K562 (cell line): ENCODE results near the gene ZNF569. TPM values are rescaled to one million over a fixed set of nuclear protein-coding genes. Genes with fewer than 3 reads are reported as not detected.
A peak's percentile ranks its signal among the peaks of the same experiment; 100 is the strongest.

Experiments
- ARID2 ChIP-seq: fragments of 450-650 bp; IDR thresholded peaks from 2 replicates; pipeline ENCODE4 v1.6.1; 2017; ENCODE audit warnings: antibody characterized with exemption, mild to moderate bottlenecking
- ARID3A ChIP-seq: IDR thresholded peaks from 2 replicates; pipeline ENCODE4 v1.6.1; 2012; ENCODE audit warnings: low read depth, low read length, improper control_type of control experiment, borderline replicate concordance
- BCL6 ChIP-seq: fragments of 250-450 bp; sonication (Bioruptor Pico); IDR thresholded peaks from 2 replicates; pipeline ENCODE4 v1.4.0; 2020
- BCLAF1 ChIP-seq, 2 experiments: fragments of 450-650 bp in 1 of 2; IDR thresholded peaks; 2 replicates each; pipeline ENCODE4 v1.6.1; 2011 to 2017; ENCODE audit warnings: low read depth in 2 of 2, antibody characterized with exemption in 1 of 2, borderline replicate concordance in 1 of 2, low read length in 1 of 2, mild to moderate bottlenecking in 1 of 2, mixed read lengths in 1 of 2; ENCODE audit not compliant: control insufficient read depth in 1 of 2
- CREM ChIP-seq: IDR thresholded peaks from 2 replicates; pipeline ENCODE4 v1.6.1; 2014; ENCODE audit warnings: antibody characterized with exemption, low read depth
- IFI16 ChIP-seq: fragments of 250-450 bp; sonication (Bioruptor Pico); IDR thresholded peaks from 2 replicates; pipeline ENCODE4 v2.1.2; 2022; ENCODE audit warnings: mild to moderate bottlenecking, inconsistent platforms
- MCM7 ChIP-seq, 2 experiments: fragments of 450-650 bp; IDR thresholded peaks; 2 replicates each; pipeline ENCODE4 v1.6.1; 2016 to 2018
- MTF1 ChIP-seq: fragments of 250-450 bp; sonication (Bioruptor Pico); IDR thresholded peaks from 2 replicates; pipeline ENCODE4 v1.9.0; 2021; ENCODE audit warnings: moderate library complexity, mild to moderate bottlenecking, inconsistent platforms, borderline replicate concordance
- POLR2AphosphoS2 ChIP-seq: IDR thresholded peaks from 2 replicates; pipeline ENCODE4 v1.6.1; 2012; ENCODE audit warnings: low read length, improper control_type of control experiment
- POLR2AphosphoS5 ChIP-seq: IDR thresholded peaks from 2 replicates; pipeline ENCODE4 v1.6.1; 2011; ENCODE audit warnings: mild to moderate bottlenecking, low read depth, low read length, moderate library complexity; ENCODE audit not compliant: control insufficient read depth, insufficient read depth
- SMAD3 ChIP-seq: fragments of 450-650 bp; formaldehyde crosslinking; conservative IDR thresholded peaks from 2 replicates; pipeline ENCODE4 v1.4.0; 2020; ENCODE audit warnings: mild to moderate bottlenecking
- VEZF1 ChIP-seq: fragments of 200-800 bp; sonication (Bioruptor generic); IDR thresholded peaks from 2 replicates; pipeline ENCODE4 v1.6.1; 2017; ENCODE audit warnings: missing genetic modification characterization, missing compliant biosample characterization
- ZBTB2 ChIP-seq: fragments of 450-650 bp; IDR thresholded peaks from 2 replicates; pipeline ENCODE4 v1.6.1; 2016; ENCODE audit warnings: antibody characterized with exemption
- ZFP30 ChIP-seq: fragments of 250-450 bp; sonication (Bioruptor Pico); IDR thresholded peaks from 2 replicates; pipeline ENCODE4 v1.8.0; 2022; ENCODE audit warnings: moderate library complexity, mild to moderate bottlenecking, inconsistent platforms, borderline replicate concordance
- ZNF165 ChIP-seq: fragments of 250-450 bp; sonication (Bioruptor Pico); IDR thresholded peaks from 2 replicates; pipeline ENCODE4 v1.4.0; 2020; ENCODE audit warnings: borderline replicate concordance
- ZNF239 ChIP-seq: fragments of 250-450 bp; sonication (Bioruptor Pico); IDR thresholded peaks from 2 replicates; pipeline ENCODE4 v1.4.0; 2020; ENCODE audit warnings: mild to moderate bottlenecking
- ZNF280A ChIP-seq: fragments of 450-650 bp; IDR thresholded peaks from 2 replicates; pipeline ENCODE4 v1.6.1; 2018; ENCODE audit warnings: mild to moderate bottlenecking, low read depth; ENCODE audit not compliant: partially characterized antibody
- ZNF3 ChIP-seq: fragments of 250-450 bp; sonication (Bioruptor Pico); IDR thresholded peaks from 2 replicates; pipeline ENCODE4 v1.5.0; 2021; ENCODE audit warnings: mild to moderate bottlenecking, moderate library complexity
- polyA plus RNA-seq, 8 experiments: library from polyadenylated mRNA; depleted of rRNA in 4 of 8; stranded (reverse) in 5 of 8; unstranded in 3 of 8; fragments of >200 nt; fragmentation: Nextera tagmentation in 2 of 8; fragmentation: Illumina TruSeq in 1 of 8; extraction: Ambion mirVana in 2 of 8; extraction: Trizol in 1 of 8; gene quantifications; 2 replicates each; pipeline versions ENCODE4 v1.2.1 to v1.2.3, GENCODE V29; 2011 to 2014; ENCODE audit warnings: inconsistent platforms in 1 of 8, missing spikeins in 1 of 8
- total RNA-seq, 7 experiments: library from RNA; depleted of rRNA in 6 of 7; stranded (reverse); fragments of >200 nt in 6 of 7; fragmentation: Illumina TruSeq in 2 of 7; extraction: Trizol in 2 of 7; gene quantifications; 2 replicates each; pipeline versions ENCODE4 v1.2.1 to v1.2.3, GENCODE V29; 2011 to 2021; ENCODE audit warnings: low replicate concordance in 1 of 7

The ZNF569 gene
- total and polyA plus RNA-seq, 9 of the 15 experiments (the other 6 are each of a cell fraction or from before 2014, with no cell fraction given), result 2.1 to 5.7 (median 4.5) TPM

GRCh38 chr19:37466798-37467607 lies at the start of gene ZNF569 (continued):
- TF ChIP-seq POLR2AphosphoS2 (no peak), ARID3A (no peak), MTF1 (no peak), ZNF3 (CRISPR knock-in tag) (no peak), BCL6 (CRISPR knock-in tag) (no peak), ZBTB2 (no peak), ZFP30 (CRISPR knock-in tag) (no peak), MCM7 (IDR thresholded peaks at IDR 0.05) (no peak), ZNF239 (no peak), IFI16 (no peak), VEZF1 (CRISPR knock-in tag) (peak; percentile 65), ARID2 (no peak), ZNF280A (no peak), ZNF165 (CRISPR knock-in tag) (no peak), POLR2AphosphoS5 (no peak), CREM (peak; percentile 47; the same call in 1 of the 2 replicates), SMAD3 (CRISPR knock-in tag) (no peak), BCLAF1 (IDR thresholded peaks at IDR 0.05; ENCODE audit: borderline replicate concordance in 1 of 2, control insufficient read depth in 1 of 2, low read depth in 2 of 2, low read length in 1 of 2) (no peak)
